Measurements from ENCODE around the gene PRSS57. TPM values are rescaled to one million over a fixed set of nuclear protein-coding genes. Genes with fewer than 3 reads are reported as not detected.

Gene PRSS57
- total RNA-seq, 2 experiments from 2014 or later, result not detected

- DNase-seq (ENCODE audit: low spot score), result no peak
- H3K9me2 ChIP-seq (ENCODE audit: insufficient read depth, low read length), result no peaks in the 10 kb centered on the region
- H3K4me1 ChIP-seq (ENCODE audit: insufficient read depth, low read length, poor library complexity, severe bottlenecking), result no peaks in the 10 kb centered on the region
- intact Hi-C loops (cut with micrococcal nuclease; ENCODE audit: unreplicated experiment), result no loop called here
- H3K4me3 ChIP-seq (ENCODE audit: low read depth, low read length, poor library complexity, severe bottlenecking), result no peak overlapping the region
- H3K79me2 ChIP-seq (ENCODE audit: insufficient read depth, low read depth, low read length), result no peaks in the 10 kb centered on the region
- no peak overlapping the region for H3K27ac ChIP-seq (ENCODE audit: low read depth, low read length, poor library complexity, severe bottlenecking)
- no peaks in the 10 kb centered on the region for H3K9me3 ChIP-seq (ENCODE audit: low read length)
- H3K4me2 ChIP-seq (ENCODE audit: low read length), result no peak overlapping the region
- no peaks in the 10 kb centered on the region for H4K20me1 ChIP-seq (ENCODE audit: insufficient read depth, low read length)
- TF ChIP-seq EZH2phosphoT487 (IDR thresholded peaks at IDR 0.05; ENCODE audit: borderline replicate concordance, low read depth, low read length) (no peak), CTCF (conservative IDR thresholded peaks at IDR 0.05; ENCODE audit: low read length) (no peak)
- no TSS peak for BruUV-seq (replicated peaks)
- no peaks in the 10 kb centered on the region for H3K36me3 ChIP-seq (ENCODE audit: insufficient read depth, low read length)
- ChIA-PET CTCF (ENCODE audit: unreplicated experiment) (no interaction called here), POLR2A (no interaction called here)
- H2AFZ ChIP-seq (ENCODE audit: low read length), result no peak overlapping the region
These were observed 5.0 kb downstream of the PRSS57 start for GRCh38 chr19:690203-690602.

DNA sequence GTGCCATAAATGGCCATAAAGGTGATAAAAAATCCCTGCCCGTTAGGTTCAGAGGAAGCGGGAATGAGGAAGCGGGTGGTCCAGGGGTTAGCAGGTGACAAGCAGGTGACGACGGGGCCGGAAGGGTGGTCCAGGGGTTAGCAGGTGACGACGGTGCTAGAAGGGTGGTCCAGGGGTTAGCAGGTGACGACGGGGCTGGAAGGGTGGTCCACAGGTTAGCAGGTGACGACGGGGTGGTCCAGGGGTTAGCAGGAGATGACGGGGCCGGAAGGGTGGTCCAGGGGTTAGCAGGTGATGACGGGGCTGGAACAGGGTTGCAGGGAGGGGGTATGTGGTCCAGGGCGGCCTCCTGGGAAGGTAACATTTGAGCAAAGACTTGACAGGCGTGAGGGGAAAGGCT, 6.3 kb downstream of the PRSS57 start:
- BruUV-seq (replicated peaks), result no TSS peak
- CTCF ChIA-PET (ENCODE audit: unreplicated experiment), result no interaction called here
- no peaks in the 10 kb centered on the region for H3K36me3 ChIP-seq (ENCODE audit: insufficient read depth, low read length)
- no peak for TF ChIP-seq EZH2phosphoT487 (IDR thresholded peaks at IDR 0.05; ENCODE audit: borderline replicate concordance, low read depth, low read length)
- no peak for TF ChIP-seq CTCF (conservative IDR thresholded peaks at IDR 0.05; ENCODE audit: low read length)
- H3K4me1 ChIP-seq (ENCODE audit: insufficient read depth, low read length, poor library complexity, severe bottlenecking), result no peaks in the 10 kb centered on the region
- no peaks in the 10 kb centered on the region for H3K79me2 ChIP-seq (ENCODE audit: insufficient read depth, low read depth, low read length)
- H3K4me2 ChIP-seq (ENCODE audit: low read length), result no peak overlapping the region
- H3K9me3 ChIP-seq (ENCODE audit: low read length), result no peaks in the 10 kb centered on the region
- H3K9me2 ChIP-seq (ENCODE audit: insufficient read depth, low read length), result no peaks in the 10 kb centered on the region
- H3K27ac ChIP-seq (ENCODE audit: low read depth, low read length, poor library complexity, severe bottlenecking), result no peak overlapping the region
- no peak overlapping the region for H3K4me3 ChIP-seq (ENCODE audit: low read depth, low read length, poor library complexity, severe bottlenecking)
- no peaks in the 10 kb centered on the region for H4K20me1 ChIP-seq (ENCODE audit: insufficient read depth, low read length)
- H2AFZ ChIP-seq (ENCODE audit: low read length), result no peak overlapping the region
- intact Hi-C loops (cut with micrococcal nuclease; ENCODE audit: unreplicated experiment), result no loop called here
- DNase-seq (ENCODE audit: low spot score), result no peak
- POLR2A ChIA-PET, result no interaction called here

- CTCF ChIA-PET (ENCODE audit: unreplicated experiment), result no interaction called here
- POLR2A ChIA-PET, result no interaction called here
- TF ChIP-seq CTCF (conservative IDR thresholded peaks at IDR 0.05; ENCODE audit: low read length) (no peak), EZH2phosphoT487 (IDR thresholded peaks at IDR 0.05; ENCODE audit: borderline replicate concordance, low read depth, low read length) (no peak)
- Histone ChIP-seq H3K36me3 (ENCODE audit: insufficient read depth, low read length) (no peaks in the 10 kb centered on the region), H3K4me3 (ENCODE audit: low read depth, low read length, poor library complexity, severe bottlenecking) (no peak overlapping the region), H3K4me2 (ENCODE audit: low read length) (no peak overlapping the region), H3K9me3 (ENCODE audit: low read length) (no peaks in the 10 kb centered on the region), H3K27ac (ENCODE audit: low read depth, low read length, poor library complexity, severe bottlenecking) (no peak overlapping the region), H4K20me1 (ENCODE audit: insufficient read depth, low read length) (no peaks in the 10 kb centered on the region), H3K4me1 (ENCODE audit: insufficient read depth, low read length, poor library complexity, severe bottlenecking) (no peaks in the 10 kb centered on the region), H3K79me2 (ENCODE audit: insufficient read depth, low read depth, low read length) (no peaks in the 10 kb centered on the region), H2AFZ (ENCODE audit: low read length) (no peak overlapping the region), H3K9me2 (ENCODE audit: insufficient read depth, low read length) (no peaks in the 10 kb centered on the region)
- intact Hi-C loops (cut with micrococcal nuclease; ENCODE audit: unreplicated experiment), result no loop called here
- BruUV-seq (replicated peaks), result no TSS peak
- DNase-seq (ENCODE audit: low spot score), result no peak
These were observed 7.0 kb downstream of the PRSS57 start for GRCh38 chr19:688214-688613.
